SK-N-MC (cell line): ENCODE measurements around the gene ABCC6.
"Not testable (repeated sequence)": the region's sequence is repeated elsewhere in the genome, so short reads cannot be mapped to it uniquely, and the experiment has no call there.

Experiments
- DNase-seq: peaks from one replicate; pipeline ENCODE4 v3.0.0-alpha.2; 2011; ENCODE audit warnings: low read depth, low spot score
- H3K27ac ChIP-seq: fragments of 200-600 bp; sonication (generic); 2 replicates; pipeline ENCODE4 v1.5.1; 2016; ENCODE audit warnings: mixed run types
- H3K36me3 ChIP-seq: fragments of 200-600 bp; sonication (generic); 2 replicates; pipeline ENCODE4 v1.6.1; 2017; ENCODE audit warnings: antibody characterized with exemption, low read length, mixed read lengths; ENCODE audit not compliant: insufficient read depth
- H3K4me3 ChIP-seq: fragments of 200-600 bp; sonication (generic); 2 replicates; pipeline ENCODE4 v1.5.1; 2016
- H3K9ac ChIP-seq: fragments of 200-600 bp; sonication (generic); 2 replicates; pipeline ENCODE4 v1.8.0; 2017; ENCODE audit warnings: mixed run types, mixed read lengths; ENCODE audit not compliant: insufficient read length
- H3K9me3 ChIP-seq: fragments of 200-600 bp; sonication (generic); 2 replicates; pipeline ENCODE4 v1.6.1; 2017; ENCODE audit warnings: low read depth, mild to moderate bottlenecking, antibody characterized with exemption, low read length, moderate library complexity, mixed read lengths
- EZH2 ChIP-seq: fragments of 200-600 bp; sonication (generic); IDR thresholded peaks from one replicate; pipeline ENCODE4 v1.6.1; 2017; ENCODE audit warnings: antibody characterized with exemption
- FOXP2 ChIP-seq: optimal IDR thresholded peaks from 2 replicates; pipeline ENCODE3; 2011; ENCODE audit warnings: mild to moderate bottlenecking, moderate library complexity; ENCODE audit not compliant: insufficient read depth; ENCODE audit errors: extremely low read length, control extremely low read depth
- POLR2AphosphoS5 ChIP-seq: IDR thresholded peaks from 2 replicates; pipeline ENCODE4 v1.6.1; 2012; ENCODE audit warnings: mild to moderate bottlenecking, low read depth, low read length, borderline replicate concordance

The ABCC6 gene

DNA sequence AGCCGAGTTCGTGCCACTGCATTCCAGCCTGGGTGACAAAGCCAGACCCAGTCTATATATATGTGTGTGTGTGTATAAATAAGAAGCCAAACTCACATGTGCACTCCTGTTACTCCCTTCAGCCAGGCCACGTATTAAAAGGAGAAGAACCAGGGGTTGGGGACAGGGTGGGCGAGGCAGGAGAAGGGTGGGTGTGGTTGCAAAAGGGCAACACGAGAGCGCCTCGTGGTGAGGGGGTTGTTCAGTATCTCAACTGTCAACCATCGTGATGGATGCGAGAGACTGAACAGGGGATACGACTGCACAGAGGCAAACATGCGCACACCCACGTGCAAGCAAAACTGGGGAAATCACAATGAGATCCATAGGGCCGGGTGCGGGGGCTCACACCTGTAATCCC is 54.9 kb downstream of the ABCC6 start:
- no peak overlapping the region for H3K9ac ChIP-seq
- TF ChIP-seq EZH2 (no peak), POLR2AphosphoS5 (no peak), FOXP2 (no peak)
- no peak for DNase-seq
- H3K9me3 ChIP-seq, result no peaks in the 10 kb centered on the region
- H3K27ac ChIP-seq, result no peak overlapping the region
- no peak overlapping the region for H3K4me3 ChIP-seq
- H3K36me3 ChIP-seq, result no peaks in the 10 kb centered on the region

DNA sequence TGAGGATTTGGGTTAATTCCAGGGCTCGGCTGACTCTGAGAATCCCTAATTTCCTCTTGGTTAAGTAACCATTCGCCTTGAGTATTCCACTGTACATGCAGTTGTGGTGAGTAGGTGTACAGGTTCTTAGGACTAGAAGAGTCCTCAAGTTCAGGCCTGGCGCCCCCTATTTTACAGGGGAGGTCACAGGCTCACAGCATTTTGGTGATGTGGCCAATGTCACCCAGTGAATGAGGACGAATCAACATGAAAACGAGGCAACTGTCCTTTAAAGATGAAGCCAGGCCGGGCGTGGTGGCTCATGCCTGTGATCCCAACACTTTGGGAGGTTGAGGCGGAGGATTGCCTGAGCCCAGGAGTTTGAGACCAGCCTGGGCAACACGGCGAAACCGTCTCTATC is 55.4 kb downstream of the ABCC6 start:
- TF ChIP-seq FOXP2 (no peak), POLR2AphosphoS5 (no peak), EZH2 (no peak)
- DNase-seq, result no peak
- Histone ChIP-seq H3K9me3 (no peaks in the 10 kb centered on the region), H3K9ac (no peak overlapping the region), H3K27ac (no peak overlapping the region), H3K36me3 (no peaks in the 10 kb centered on the region), H3K4me3 (no peak overlapping the region)

DNA sequence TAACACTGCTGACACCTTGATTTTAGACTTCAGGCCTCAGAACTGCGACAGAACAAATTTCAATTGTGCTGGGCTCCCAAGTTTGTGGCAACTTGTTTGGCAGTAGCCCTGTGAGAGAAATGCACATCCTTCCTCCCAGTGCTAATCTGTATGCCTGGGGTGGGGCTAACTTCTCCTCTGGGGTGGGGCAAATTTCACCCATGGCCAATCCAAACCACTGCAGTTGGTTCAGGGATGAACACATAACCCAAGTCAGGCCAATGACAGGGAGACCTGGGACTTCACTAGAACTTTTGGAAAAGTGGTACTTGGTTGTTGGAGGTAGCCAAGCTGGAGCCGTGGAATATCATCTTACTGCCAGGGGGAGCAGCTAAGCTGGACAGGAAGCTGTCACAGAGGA is 56.3 kb downstream of the ABCC6 start:
- DNase-seq, result no peak
- Histone ChIP-seq H3K4me3 (no peak overlapping the region), H3K36me3 (no peaks in the 10 kb centered on the region), H3K27ac (no peak overlapping the region), H3K9me3 (no peaks in the 10 kb centered on the region), H3K9ac (no peak overlapping the region)
- TF ChIP-seq POLR2AphosphoS5, result no peak
- no peak for TF ChIP-seq EZH2
- no peak for TF ChIP-seq FOXP2

DNA sequence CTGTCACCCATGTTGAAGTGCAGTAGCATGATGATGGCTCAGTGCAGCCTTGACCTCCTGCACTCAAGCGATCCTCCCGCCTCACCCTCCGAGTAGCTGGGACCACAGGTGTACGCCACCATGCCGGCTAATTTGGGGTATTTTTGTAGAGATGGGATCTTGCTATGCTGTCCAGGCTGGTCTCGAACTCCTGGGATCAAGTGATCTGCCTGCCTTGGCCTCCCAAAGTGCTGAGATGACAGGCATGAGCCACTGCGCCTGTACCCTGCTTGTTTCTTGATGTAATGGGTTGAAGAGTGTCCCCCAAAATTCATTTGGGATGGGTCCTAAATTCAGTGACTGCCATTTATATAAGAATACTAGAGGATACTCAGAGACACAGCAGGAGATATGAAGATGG is 57.2 kb downstream of the ABCC6 start:
- TF ChIP-seq EZH2 (no peak), FOXP2 (no peak), POLR2AphosphoS5 (no peak)
- H3K9ac ChIP-seq, result no peak overlapping the region
- no peak overlapping the region for H3K27ac ChIP-seq

DNA sequence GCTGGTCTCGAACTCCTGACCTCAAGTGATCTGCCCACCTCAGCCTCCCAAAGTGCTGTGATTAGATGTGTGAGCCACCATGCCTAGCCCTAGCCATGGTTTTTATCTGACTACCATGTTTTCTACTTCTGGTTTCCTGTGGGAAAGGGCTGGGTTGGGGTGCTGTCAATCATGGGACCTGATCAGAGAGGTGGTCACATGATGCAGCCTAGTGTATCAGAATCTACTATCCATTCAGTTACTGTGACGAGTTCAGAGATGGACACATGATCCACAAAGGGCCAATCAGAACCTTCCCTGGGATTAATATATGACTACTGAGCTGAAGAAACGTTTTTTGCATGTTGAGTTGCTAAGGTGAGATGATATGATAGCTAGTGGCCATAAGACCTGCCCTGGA is 59.1 kb downstream of the ABCC6 start:
- no peaks in the 10 kb centered on the region for H3K36me3 ChIP-seq
- no peak for TF ChIP-seq EZH2
- TF ChIP-seq FOXP2, result no peak
- no peak for TF ChIP-seq POLR2AphosphoS5
- no peaks in the 10 kb centered on the region for H3K9me3 ChIP-seq
- no peak for DNase-seq
- H3K9ac ChIP-seq, result no peak overlapping the region
- no peak overlapping the region for H3K27ac ChIP-seq
- H3K4me3 ChIP-seq, result no peak overlapping the region

More for the DNA sequence above, 57.2 kb downstream of the ABCC6 start:
- no peak overlapping the region for H3K4me3 ChIP-seq
- H3K36me3 ChIP-seq, result no peaks in the 10 kb centered on the region
- H3K9me3 ChIP-seq, result no peaks in the 10 kb centered on the region
- DNase-seq, result no peak

DNA sequence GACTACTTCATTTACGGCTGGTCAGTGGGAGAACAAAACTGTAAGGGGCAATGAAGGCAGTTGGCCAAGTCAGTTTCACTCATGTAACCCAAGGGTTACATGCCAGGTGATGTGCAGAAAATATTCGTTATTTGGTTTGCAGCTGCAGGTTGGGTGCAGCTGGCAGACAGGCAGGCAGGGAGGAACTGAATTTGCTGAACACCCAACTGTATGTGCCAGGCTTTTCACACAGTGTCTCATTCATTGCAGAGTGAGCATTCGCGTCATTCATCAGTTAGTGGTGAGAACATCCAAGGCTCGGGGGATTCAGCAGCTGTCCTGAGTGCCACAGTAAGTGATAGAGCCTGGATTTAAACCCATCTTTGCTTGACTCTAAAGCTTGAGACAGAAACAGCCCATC is 59.7 kb downstream of the ABCC6 start:
- no peak overlapping the region for H3K9ac ChIP-seq
- no peaks in the 10 kb centered on the region for H3K36me3 ChIP-seq
- TF ChIP-seq EZH2 (no peak), POLR2AphosphoS5 (no peak), FOXP2 (no peak)
- no peak overlapping the region for H3K27ac ChIP-seq
- H3K4me3 ChIP-seq, result no peak overlapping the region
- no peak for DNase-seq
- H3K9me3 ChIP-seq, result no peaks in the 10 kb centered on the region

DNA sequence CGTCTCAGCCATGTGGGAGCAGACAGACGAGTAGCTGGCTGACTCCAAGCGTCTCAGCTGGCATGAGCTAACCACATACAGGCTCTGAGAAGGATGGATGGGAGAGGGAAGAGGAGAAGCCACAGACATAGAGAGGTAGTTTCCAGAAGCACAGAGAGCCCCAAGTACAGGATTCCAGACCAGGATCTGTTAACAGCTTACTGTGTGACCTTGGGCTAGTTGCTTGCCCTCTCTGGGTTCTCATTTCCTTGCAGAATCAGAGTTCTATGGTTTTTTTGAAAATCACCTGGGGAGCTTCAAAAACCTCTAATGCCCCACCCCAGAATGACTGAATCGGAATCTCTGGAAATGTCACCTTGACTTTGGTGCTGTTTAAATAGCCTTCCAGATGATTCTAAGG is 60.2 kb downstream of the ABCC6 start:
- DNase-seq, result no peak
- TF ChIP-seq POLR2AphosphoS5, result no peak
- no peak for TF ChIP-seq EZH2
- no peak for TF ChIP-seq FOXP2
- Histone ChIP-seq H3K4me3 (no peak overlapping the region), H3K9me3 (no peaks in the 10 kb centered on the region), H3K27ac (no peak overlapping the region), H3K9ac (no peak overlapping the region), H3K36me3 (no peaks in the 10 kb centered on the region)

DNA sequence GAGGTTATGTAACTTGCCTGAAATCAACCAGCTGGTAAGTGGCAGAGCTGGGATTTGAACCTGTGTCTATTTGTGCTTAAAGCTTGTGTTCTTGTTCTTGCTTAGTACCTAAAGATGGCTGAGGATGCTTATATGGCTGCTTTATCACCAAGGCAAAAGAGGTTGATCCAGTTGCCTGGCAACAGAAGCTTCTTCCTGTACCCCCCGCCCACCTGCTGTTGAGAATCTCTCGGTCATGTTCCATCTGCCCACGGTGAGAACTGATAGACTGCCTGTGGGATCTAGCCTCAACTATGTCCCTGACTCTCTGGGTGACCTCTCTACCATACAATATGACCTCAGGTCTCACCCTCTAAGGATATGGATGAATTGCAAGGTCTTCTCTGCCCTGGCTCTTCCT is 60.7 kb downstream of the ABCC6 start:
- Histone ChIP-seq H3K9ac (no peak overlapping the region), H3K4me3 (no peak overlapping the region), H3K9me3 (no peaks in the 10 kb centered on the region), H3K27ac (no peak overlapping the region), H3K36me3 (no peaks in the 10 kb centered on the region)
- DNase-seq, result no peak
- TF ChIP-seq POLR2AphosphoS5 (no peak), EZH2 (no peak)

DNA sequence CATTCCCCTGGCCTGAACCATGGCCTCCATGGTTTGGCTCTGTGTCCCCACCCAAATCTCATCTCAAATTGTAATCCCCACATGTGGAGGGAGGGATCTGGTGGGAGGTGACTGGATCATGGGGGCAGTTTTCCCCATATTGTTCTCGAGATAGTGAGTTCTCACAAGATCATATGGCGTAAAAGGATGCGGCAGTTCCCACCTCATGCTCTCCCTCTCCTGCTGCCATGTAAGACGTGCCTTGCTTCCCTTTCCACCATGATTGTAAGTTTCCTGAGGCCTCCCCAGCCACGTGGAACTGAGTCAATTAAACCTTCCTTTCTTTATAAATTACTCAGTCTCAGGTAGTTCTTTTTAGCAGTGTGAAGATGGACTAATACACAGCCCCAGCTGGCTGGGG is 61.5 kb downstream of the ABCC6 start:
- not testable (repeated sequence) for H3K9me3 ChIP-seq

DNA sequence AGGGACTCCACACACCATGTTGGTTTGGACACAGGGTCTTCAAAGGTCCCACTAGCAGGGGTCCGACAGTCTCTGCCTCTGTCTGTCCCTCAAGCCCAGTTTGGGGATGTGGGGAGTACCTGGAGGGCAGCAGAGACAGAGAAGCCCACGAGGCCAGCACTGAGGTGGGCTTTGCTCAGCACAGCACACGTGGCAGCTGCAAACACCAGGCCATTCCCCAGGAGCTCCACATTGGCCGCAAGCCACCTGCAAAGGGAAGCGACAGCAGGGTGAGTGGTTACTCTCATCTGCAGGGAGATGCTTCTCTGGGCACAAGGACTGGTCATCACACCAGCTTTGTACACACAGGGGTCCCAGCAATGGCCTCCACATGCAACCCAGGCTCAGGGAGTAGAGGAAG is 62.0 kb downstream of the ABCC6 start:
- no peak for DNase-seq
- TF ChIP-seq FOXP2 (no peak), EZH2 (no peak), POLR2AphosphoS5 (no peak)

More for the DNA sequence above, 61.5 kb downstream of the ABCC6 start:
- H3K36me3 ChIP-seq, H3K27ac ChIP-seq, H3K9ac ChIP-seq, H3K4me3 ChIP-seq, DNase-seq: not testable (repeated sequence)

More for the DNA sequence above, 62.0 kb downstream of the ABCC6 start:
- Histone ChIP-seq H3K36me3 (no peaks in the 10 kb centered on the region), H3K27ac (no peak overlapping the region), H3K9me3 (no peaks in the 10 kb centered on the region), H3K9ac (no peak overlapping the region), H3K4me3 (no peak overlapping the region)
